ENCODE data around the gene ZNF385B. TPM values are rescaled to one million over a fixed set of nuclear protein-coding genes. Genes with fewer than 3 reads are reported as not detected.

The ZNF385B gene
- polyA plus RNA-seq, 1 experiment, result not detected

GRCh38 chr2:179440642-179441251 is 420.7 kb downstream of the ZNF385B start:
- DNase-seq (ENCODE audit: low read depth, low spot score), result no peak
- CTCF ChIA-PET, result interaction anchor here (0.6 to 3.3 kb wide), 8 partner anchors 8 to 292 kb away, joined by 3 to 33 read pairs (median 4); no protein-coding TSS in a partner anchor

GRCh38 chr2:179438654-179439053 is 422.8 kb downstream of the ZNF385B start:
- Histone ChIP-seq H3K4me3 (ENCODE audit: low read depth, low read length) (no peak overlapping the region), H3K27me3 (ENCODE audit: control insufficient read depth, insufficient read depth, low read length) (no peaks in the 10 kb centered on the region), H3K9me3 (ENCODE audit: control insufficient read depth, insufficient read depth, low read length) (no peaks in the 10 kb centered on the region), H3K27ac (ENCODE audit: low read depth, low read length) (no peak overlapping the region)
- no peak for DNase-seq (ENCODE audit: low read depth, low spot score)
- ChIA-PET CTCF (interaction anchor here (0.7 to 1.3 kb wide), 4 partner anchors 9 to 219 kb away, joined by 3 to 4 read pairs (median 3); no protein-coding TSS in a partner anchor), POLR2A (no interaction called here)
- no peak for TF ChIP-seq CTCF (IDR thresholded peaks at IDR 0.05; ENCODE audit: low read depth, low read length)

More at GRCh38 chr2:179440642-179441251, 420.7 kb downstream of the ZNF385B start:
- TF ChIP-seq CTCF (IDR thresholded peaks at IDR 0.05; ENCODE audit: low read depth, low read length), result peak; percentile 54
- Histone ChIP-seq H3K27ac (ENCODE audit: low read depth, low read length) (no peak overlapping the region), H3K27me3 (ENCODE audit: control insufficient read depth, insufficient read depth, low read length) (no peaks in the 10 kb centered on the region), H3K9me3 (ENCODE audit: control insufficient read depth, insufficient read depth, low read length) (no peaks in the 10 kb centered on the region), H3K4me3 (ENCODE audit: low read depth, low read length) (no peak overlapping the region)
- POLR2A ChIA-PET, result no interaction called here

GRCh38 chr2:179437430-179437829 is 424.0 kb downstream of the ZNF385B start:
- DNase-seq (ENCODE audit: low read depth, low spot score), result no peak
- no peak overlapping the region for H3K4me3 ChIP-seq (ENCODE audit: low read depth, low read length)
- ChIA-PET POLR2A (no interaction called here), CTCF (interaction anchor here (0.8 kb wide), 1 partner anchor 642 kb away, joined by 5 read pairs; no protein-coding TSS in a partner anchor)
- H3K27me3 ChIP-seq (ENCODE audit: control insufficient read depth, insufficient read depth, low read length), result no peaks in the 10 kb centered on the region
- H3K27ac ChIP-seq (ENCODE audit: low read depth, low read length), result no peak overlapping the region
- H3K9me3 ChIP-seq (ENCODE audit: control insufficient read depth, insufficient read depth, low read length), result no peaks in the 10 kb centered on the region
- TF ChIP-seq CTCF (IDR thresholded peaks at IDR 0.05; ENCODE audit: low read depth, low read length), result no peak

- Histone ChIP-seq H3K4me3 (ENCODE audit: low read depth, low read length) (no peak overlapping the region), H3K27ac (ENCODE audit: low read depth, low read length) (no peak overlapping the region), H3K9me3 (ENCODE audit: control insufficient read depth, insufficient read depth, low read length) (no peaks in the 10 kb centered on the region), H3K27me3 (ENCODE audit: control insufficient read depth, insufficient read depth, low read length) (no peaks in the 10 kb centered on the region)
- ChIA-PET CTCF (interaction anchor here (1.1 to 4.7 kb wide), 2 partner anchors 12 to 217 kb away, joined by 3 to 33 read pairs; no protein-coding TSS in a partner anchor), POLR2A (no interaction called here)
- no peak for TF ChIP-seq CTCF (IDR thresholded peaks at IDR 0.05; ENCODE audit: low read depth, low read length)
- no peak for DNase-seq (ENCODE audit: low read depth, low spot score)
Observed at GRCh38 chr2:179435566-179435965, 425.8 kb downstream of the ZNF385B start.

GRCh38 chr2:179435000-179435399 is 426.4 kb downstream of the ZNF385B start:
- no peak for DNase-seq (ENCODE audit: low read depth, low spot score)
- ChIA-PET CTCF (interaction anchor here (0.7 to 4.7 kb wide), 4 partner anchors 11 to 216 kb away, joined by 3 to 33 read pairs (median 3); no protein-coding TSS in a partner anchor), POLR2A (no interaction called here)
- no peak for TF ChIP-seq CTCF (IDR thresholded peaks at IDR 0.05; ENCODE audit: low read depth, low read length)
- Histone ChIP-seq H3K27ac (ENCODE audit: low read depth, low read length) (no peak overlapping the region), H3K9me3 (ENCODE audit: control insufficient read depth, insufficient read depth, low read length) (no peaks in the 10 kb centered on the region), H3K4me3 (ENCODE audit: low read depth, low read length) (no peak overlapping the region), H3K27me3 (ENCODE audit: control insufficient read depth, insufficient read depth, low read length) (no peaks in the 10 kb centered on the region)
